Right ventricle myocardium inferior (tissue), 1 donor: ENCODE measurements around the gene AHRR. TPM values are rescaled to one million over a fixed set of nuclear protein-coding genes. Genes with fewer than 3 reads are reported as not detected.
A peak's percentile ranks its signal among the peaks of the same experiment; 100 is the strongest.

Source experiments
- ATAC-seq: fragments of 200-7000 bp; cut with Tn5 transposase; one replicate; pipeline ENCODE4 v1.9.1; 2020; ENCODE audit warnings: mild to moderate bottlenecking, moderate library complexity
- DNase-seq: peaks from one replicate; pipeline ENCODE4 v3.0.0; 2021; ENCODE audit errors: missing footprints
- intact Hi-C: fragments of 100-400 bp; cut with DNase I; formaldehyde crosslinking; loops from one replicate; pipeline ENCODE4 v1.11.0; 2022
- total RNA-seq: library from RNA; stranded (reverse); fragmentation: NEBNext Ultra II Directional; extraction: Animal tissue kit (Norgen Biotek cat#: 25700); gene quantifications from one replicate; pipeline ENCODE4 v1.2.1, GENCODE V29; 2021
- donor health status: DM: no; HTN: yes; CAD: no; lungs with severe emphysema.

Gene AHRR
- total RNA-seq, 1 donor from 2014 or later, result 2.1 TPM

DNA sequence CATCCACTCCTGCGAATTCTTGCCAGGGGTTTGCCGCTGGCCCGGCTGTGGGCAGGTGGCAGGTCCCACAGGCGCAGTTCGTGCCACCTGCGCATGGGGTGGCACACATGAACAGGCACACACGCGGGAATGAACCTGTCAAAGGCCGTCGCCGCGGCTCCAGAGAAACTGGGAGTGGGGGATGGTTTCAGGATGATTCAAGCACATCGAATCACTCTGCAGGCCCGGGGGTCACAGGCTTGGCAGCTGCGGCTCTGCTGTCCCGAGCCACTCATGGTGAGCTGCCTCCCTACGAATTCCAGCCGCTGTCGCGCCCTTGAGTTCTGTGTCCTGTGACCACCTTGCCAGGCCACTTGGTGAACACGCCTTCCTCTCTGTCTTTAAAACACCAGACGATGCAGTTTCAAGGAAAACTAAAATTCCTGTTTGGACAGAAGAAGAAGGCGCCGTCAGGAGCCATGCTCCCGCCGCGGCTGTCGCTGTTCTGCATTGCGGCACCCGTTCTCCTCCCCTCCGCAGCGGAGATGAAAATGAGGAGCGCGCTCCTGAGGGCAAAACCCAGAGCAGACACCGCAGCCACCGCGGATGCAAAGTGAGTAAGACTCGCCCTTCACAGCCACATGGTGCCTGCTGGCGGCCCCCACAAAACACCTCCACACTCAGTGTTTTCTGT lies 106.0 kb downstream of the AHRR start:
- DNase-seq (no peak), ATAC-seq (no peak)
- intact Hi-C loops, result no loop called here

- DNase-seq (no peak), ATAC-seq (no peak)
Measured at GRCh38 chr5:428219-428618, 106.7 kb downstream of the AHRR start.

GRCh38 chr5:428754-429452 lies 107.4 kb downstream of the AHRR start:
- DNase-seq, result no peak
- no peak for ATAC-seq

More at GRCh38 chr5:428219-428618, 106.7 kb downstream of the AHRR start:
- intact Hi-C loops, result no loop called here

GRCh38 chr5:429453-430188 lies 108.1 kb downstream of the AHRR start:
- ATAC-seq (peak; percentile 26), DNase-seq (peak; percentile 73)
- intact Hi-C loops, result loop anchor here (10.0 kb wide), 1 partner anchor 115 kb away; no protein-coding TSS in a partner anchor

More at GRCh38 chr5:428754-429452, 107.4 kb downstream of the AHRR start:
- intact Hi-C loops, result no loop called here

GRCh38 chr5:430214-430925 lies 108.9 kb downstream of the AHRR start:
- ATAC-seq (no peak), DNase-seq (no peak)
- intact Hi-C loops, result loop anchor here (10.0 kb wide), 1 partner anchor 116 kb away; no protein-coding TSS in a partner anchor

DNA sequence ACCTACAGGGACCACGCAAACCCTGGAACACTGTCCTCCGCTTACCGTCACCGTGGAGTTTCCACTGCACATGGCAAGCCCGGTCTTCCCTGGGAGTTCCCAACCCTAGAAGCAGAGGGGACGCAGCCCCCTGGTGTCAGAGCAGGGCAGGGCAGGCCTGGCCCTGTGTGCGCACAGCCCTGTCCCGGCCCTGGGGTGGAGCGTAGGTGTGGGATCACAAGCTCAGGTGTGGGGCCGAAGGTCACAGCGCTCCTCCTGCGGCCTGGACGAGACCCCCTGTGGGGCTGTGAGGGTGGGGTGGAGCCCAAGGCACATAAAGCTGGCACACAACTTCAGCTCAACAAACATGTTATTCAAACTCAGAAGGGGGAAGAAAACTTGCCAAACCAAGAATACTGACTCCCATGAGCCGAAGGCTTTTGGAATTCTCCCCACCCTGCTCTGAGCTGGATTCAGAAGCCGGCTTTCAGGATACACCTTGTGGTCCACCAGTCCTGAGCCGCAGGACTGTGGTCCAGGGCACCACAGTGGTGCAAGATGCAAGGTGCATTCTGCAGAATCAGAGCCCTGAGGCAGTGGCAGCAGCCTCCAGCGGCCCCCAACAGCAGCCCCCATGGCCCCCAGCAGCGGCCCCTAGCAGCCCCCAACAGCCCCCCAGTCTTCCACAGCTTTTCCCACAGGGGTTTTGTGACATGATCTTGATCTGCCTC lies 109.6 kb downstream of the AHRR start:
- intact Hi-C loops, result loop anchor here (10.0 kb wide), 1 partner anchor 116 kb away; no protein-coding TSS in a partner anchor
- ATAC-seq (peak; percentile 74), DNase-seq (no peak)

GRCh38 chr5:431711-432050 lies 110.2 kb downstream of the AHRR start:
- DNase-seq, result no peak
- intact Hi-C loops, result loop anchor here (10.0 kb wide), 1 partner anchor 117 kb away; no protein-coding TSS in a partner anchor
- no peak for ATAC-seq

DNA sequence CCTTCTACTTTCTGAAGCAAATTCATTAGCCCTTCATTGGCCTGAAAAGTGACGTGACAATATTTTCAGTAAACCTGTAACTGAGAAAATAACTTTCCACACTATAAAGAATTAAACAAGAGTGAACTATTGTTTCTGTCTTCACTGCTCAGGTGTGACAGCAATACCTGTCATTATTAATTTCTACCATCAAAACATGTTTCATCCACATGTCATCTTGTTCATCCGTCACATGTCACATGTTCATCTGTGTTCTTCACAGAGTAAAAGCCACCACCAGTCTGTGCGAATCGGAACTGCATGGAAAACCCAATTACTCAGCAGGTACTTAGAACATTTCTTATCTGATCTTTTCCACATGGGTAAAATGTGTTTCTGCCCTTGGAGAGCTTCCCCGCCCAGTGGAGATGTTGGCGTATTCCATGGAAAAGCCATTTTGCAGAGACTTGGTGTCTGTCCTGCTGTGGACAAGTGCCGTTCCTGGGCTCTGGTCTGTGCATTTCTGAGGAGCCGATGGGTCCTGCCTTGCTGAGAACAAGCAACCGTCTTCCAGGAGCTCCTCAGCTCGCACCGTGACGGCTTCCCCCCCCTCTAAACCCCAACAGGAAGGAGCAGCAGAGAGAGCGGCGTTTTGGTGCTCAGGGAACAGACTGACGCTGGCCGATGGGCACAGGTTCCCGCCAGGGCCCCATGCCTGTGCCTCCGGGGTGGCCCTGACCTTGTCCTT lies 110.8 kb downstream of the AHRR start:
- intact Hi-C loops, result loop anchor here (10.0 kb wide), 1 partner anchor 118 kb away; no protein-coding TSS in a partner anchor
- DNase-seq (no peak), ATAC-seq (no peak)

DNA sequence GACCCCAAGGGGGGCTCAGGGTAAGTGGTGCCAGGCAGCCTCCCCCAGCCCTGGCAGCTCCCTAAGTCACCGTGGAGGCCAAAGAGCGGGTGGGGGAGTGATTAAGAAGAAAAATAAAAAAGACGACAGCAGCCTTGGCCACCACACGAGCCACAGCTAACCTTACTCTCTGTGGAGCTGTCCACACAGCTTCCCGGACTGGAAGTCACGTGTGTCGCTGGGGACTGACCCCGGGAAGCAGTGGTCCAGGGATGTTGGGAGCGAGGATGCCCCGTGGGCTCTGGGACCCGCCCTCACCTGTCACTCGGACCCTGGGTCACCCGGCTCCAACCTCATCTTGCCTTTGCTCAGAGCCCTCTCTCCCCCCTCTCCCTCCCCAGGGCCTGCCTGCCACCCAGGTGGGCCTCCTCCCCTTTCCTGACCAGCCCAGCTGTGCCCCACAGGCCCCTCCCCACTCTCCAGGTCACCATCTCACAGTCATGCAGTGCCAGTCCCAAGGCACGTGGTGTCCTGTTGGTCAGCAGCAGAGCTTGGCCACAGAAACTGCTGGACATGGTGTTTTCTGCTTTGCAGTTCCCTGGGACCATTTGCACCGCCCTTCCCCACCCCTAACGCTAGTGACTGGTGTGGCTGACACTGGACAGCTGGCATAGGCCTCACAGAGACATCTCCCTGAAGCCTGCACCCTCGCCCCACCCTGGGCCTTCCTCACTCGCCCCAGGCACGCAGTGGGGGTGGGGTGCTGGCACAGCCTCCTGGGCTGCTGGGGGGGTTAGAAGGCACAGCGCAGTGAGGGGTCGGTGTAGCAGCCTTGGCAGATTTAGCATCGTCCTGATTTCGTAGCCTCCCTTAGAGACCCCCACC lies 111.6 kb downstream of the AHRR start:
- ATAC-seq (no peak), DNase-seq (no peak)
- intact Hi-C loops, result loop anchor here (10.0 kb wide), 1 partner anchor 118 kb away; no protein-coding TSS in a partner anchor

DNA sequence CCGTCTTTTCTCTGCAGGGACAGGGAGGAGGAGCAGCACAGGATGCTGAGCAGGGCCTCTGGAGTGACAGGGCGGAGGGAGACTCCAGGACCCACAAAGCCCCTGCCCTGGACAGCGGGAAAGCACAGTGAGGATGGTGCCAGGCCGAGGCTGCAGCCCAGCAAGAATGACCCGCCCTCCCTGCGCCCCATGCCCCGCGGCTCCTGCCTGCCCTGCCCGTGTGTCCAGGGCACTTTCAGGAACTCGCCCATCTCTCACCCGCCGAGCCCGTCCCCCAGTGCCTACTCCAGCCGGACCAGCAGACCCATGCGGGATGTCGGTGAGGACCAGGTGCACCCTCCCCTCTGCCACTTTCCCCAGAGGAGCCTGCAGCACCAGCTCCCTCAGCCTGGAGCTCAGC lies 112.3 kb downstream of the AHRR start:
- no peak for ATAC-seq
- no peak for DNase-seq
- intact Hi-C loops, result loop anchor here (10.0 kb wide), 1 partner anchor 119 kb away; no protein-coding TSS in a partner anchor

- ATAC-seq (no peak), DNase-seq (no peak)
- intact Hi-C loops, result loop anchor here (10.0 kb wide), 1 partner anchor 120 kb away; no protein-coding TSS in a partner anchor
Measured at GRCh38 chr5:434443-435146, 113.1 kb downstream of the AHRR start.

DNA sequence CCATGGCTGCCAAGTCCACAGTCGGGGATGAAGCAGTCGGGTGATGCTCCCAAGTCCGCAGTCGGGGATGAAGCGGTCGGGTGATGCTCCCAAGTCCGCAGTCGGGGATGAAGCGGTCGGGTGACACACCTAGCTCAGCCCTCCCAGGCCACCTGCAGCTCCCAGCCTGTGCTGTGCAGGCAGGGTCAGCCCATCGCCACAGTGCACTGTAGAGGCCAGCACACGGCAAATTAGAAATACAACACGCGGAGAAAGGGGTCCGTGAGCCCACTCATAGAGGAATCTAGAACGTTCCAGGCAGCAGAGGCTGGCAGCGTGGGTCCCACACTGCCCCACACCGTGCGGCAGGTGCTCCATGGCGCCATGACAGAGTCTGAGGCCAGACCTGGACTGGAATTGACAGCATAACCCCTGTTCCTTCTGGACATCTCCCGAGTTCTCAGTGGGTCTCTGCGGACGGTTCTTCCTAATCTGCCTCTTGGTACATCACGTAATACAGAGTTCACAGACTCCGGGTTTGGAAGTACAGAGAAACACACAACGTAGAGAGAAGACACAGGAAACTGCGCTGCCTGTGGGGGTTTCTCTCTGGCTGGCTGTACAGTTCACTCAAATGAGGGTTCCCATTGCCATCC lies 113.8 kb downstream of the AHRR start:
- no peak for DNase-seq
- intact Hi-C loops, result loop anchor here (10.0 kb wide), 1 partner anchor 120 kb away; no protein-coding TSS in a partner anchor

DNA sequence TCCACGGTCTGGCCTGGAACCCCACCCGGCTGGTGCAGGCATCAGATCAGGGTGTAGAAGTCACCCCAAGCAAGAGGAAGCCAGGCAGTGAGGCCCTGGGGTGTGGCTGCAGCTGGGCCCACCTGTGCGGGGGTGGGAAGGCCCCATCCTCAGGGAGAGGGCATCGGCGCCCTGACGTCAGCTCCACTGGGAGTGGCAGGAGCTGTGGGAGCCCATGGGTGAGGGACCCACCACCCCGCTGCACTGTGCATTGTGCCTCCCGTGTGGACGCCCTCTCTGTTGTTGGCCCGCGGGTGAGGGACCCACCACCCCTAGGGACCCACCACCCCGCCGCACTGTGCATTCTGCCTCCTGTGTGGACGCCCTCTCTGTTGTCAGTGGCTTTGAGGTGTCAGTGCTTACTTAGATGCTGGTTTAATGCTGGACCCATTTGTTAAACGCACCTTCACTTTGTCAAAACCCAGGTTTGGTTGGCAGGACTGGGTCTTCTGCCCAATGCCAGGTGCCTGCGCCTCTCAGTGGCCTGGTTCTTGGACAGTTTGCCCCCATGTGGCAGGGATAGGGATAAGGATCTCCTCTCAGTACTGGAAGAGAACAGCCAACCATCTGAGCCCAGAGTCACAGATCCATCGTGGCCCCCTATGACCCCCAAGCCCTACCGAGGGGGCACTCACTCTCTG lies 114.6 kb downstream of the AHRR start:
- intact Hi-C loops, result loop anchor here (10.0 kb wide), 1 partner anchor 121 kb away; no protein-coding TSS in a partner anchor
- ATAC-seq (no peak), DNase-seq (no peak)

More for the DNA sequence above, 113.8 kb downstream of the AHRR start:
- no peak for ATAC-seq

GRCh38 chr5:436641-436975 lies 115.1 kb downstream of the AHRR start:
- ATAC-seq (no peak), DNase-seq (no peak)
- intact Hi-C loops, result loop anchor here (10.0 kb wide), 1 partner anchor 122 kb away; no protein-coding TSS in a partner anchor

DNA sequence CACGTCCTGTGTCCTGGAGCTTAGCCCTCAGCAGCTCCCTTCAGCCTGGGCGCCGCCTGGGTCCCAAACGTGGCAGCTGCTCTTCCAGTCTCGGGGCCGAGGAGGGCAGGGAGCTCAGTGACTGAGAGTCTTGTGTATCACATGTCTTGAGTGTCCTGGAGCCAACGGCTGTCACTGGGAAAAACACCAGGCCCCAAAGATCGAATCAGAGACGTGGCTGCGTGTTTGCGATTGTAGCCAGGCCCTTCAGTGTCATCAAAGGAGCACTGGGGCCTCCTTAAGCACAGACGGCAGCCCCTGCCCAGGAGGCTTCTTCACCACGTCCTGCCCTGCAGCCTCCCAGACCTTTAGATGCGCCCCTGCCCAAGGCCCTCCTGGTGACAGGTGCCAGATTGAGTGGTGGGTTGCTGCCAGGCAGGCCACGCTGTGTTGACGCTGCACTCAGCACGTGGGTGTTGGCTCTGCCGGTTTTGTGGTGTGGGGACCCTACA lies 115.8 kb downstream of the AHRR start:
- ATAC-seq (no peak), DNase-seq (no peak)
- intact Hi-C loops, result loop anchor here (10.0 kb wide), 1 partner anchor 123 kb away; no protein-coding TSS in a partner anchor
